WTC11 (cell line): Measurements from ENCODE around the gene CTCF. TPM values are rescaled to one million over a fixed set of nuclear protein-coding genes. Genes with fewer than 3 reads are reported as not detected.

Experiments used
- ATF1 ChIP-seq: sonication (generic); formaldehyde crosslinking; IDR thresholded peaks from 2 replicates; pipeline ENCODE4 v1.8.1; 2023; ENCODE audit warnings: mild to moderate bottlenecking, moderate library complexity, missing genetic modification reagents
- CBFB ChIP-seq: sonication (generic); formaldehyde crosslinking; IDR thresholded peaks from 2 replicates; pipeline ENCODE4 v1.8.1; 2022; ENCODE audit warnings: mild to moderate bottlenecking, low read depth, missing genetic modification reagents
- ESRRA ChIP-seq: sonication (generic); formaldehyde crosslinking; IDR thresholded peaks from 2 replicates; pipeline ENCODE4 v1.8.1; 2022; ENCODE audit warnings: mild to moderate bottlenecking, missing genetic modification reagents, borderline replicate concordance
- ETV6 ChIP-seq: sonication (generic); formaldehyde crosslinking; IDR thresholded peaks from 2 replicates; pipeline ENCODE4 v1.8.1; 2022; ENCODE audit warnings: mild to moderate bottlenecking, missing genetic modification reagents
- FOXJ3 ChIP-seq: sonication (generic); formaldehyde crosslinking; IDR thresholded peaks from 2 replicates; pipeline ENCODE4 v1.9.0; 2021; ENCODE audit warnings: missing genetic modification reagents, mild to moderate bottlenecking, borderline replicate concordance
- FOXP1 ChIP-seq: sonication (generic); formaldehyde crosslinking; IDR thresholded peaks from 2 replicates; pipeline ENCODE4 v1.8.0; 2022; ENCODE audit warnings: missing genetic modification reagents, mild to moderate bottlenecking, moderate library complexity, borderline replicate concordance
- JAZF1 ChIP-seq: fragments of 250-450 bp; sonication (Bioruptor Pico); IDR thresholded peaks from 2 replicates; pipeline ENCODE4 v1.9.0; 2021; ENCODE audit warnings: moderate library complexity, mild to moderate bottlenecking, inconsistent platforms
- JUN ChIP-seq: sonication (generic); formaldehyde crosslinking; IDR thresholded peaks from 2 replicates; pipeline ENCODE4 v1.8.0; 2023; ENCODE audit warnings: mild to moderate bottlenecking, missing genetic modification reagents
- NFATC4 ChIP-seq: fragments of 250-450 bp; sonication (Bioruptor Pico); IDR thresholded peaks from 2 replicates; pipeline ENCODE4 v1.9.0; 2021; ENCODE audit warnings: mild to moderate bottlenecking
- RORB ChIP-seq: fragments of 250-450 bp; sonication (Bioruptor Pico); IDR thresholded peaks from 2 replicates; pipeline ENCODE4 v1.9.0; 2021; ENCODE audit warnings: mild to moderate bottlenecking
- SOX15 ChIP-seq: fragments of 250-450 bp; sonication (Bioruptor Pico); IDR thresholded peaks from 2 replicates; pipeline ENCODE4 v1.9.0; 2021; ENCODE audit warnings: mild to moderate bottlenecking
- TCF7 ChIP-seq: sonication (generic); formaldehyde crosslinking; IDR thresholded peaks from 2 replicates; pipeline ENCODE4 v1.8.0; 2022; ENCODE audit warnings: mild to moderate bottlenecking, low read depth, missing genetic modification reagents, moderate library complexity
- TEAD1 ChIP-seq: sonication (generic); formaldehyde crosslinking; IDR thresholded peaks from 2 replicates; pipeline ENCODE4 v1.8.0; 2022; ENCODE audit warnings: mild to moderate bottlenecking, missing genetic modification reagents
- ZNF396 ChIP-seq: fragments of 250-450 bp; sonication (Bioruptor Pico); IDR thresholded peaks from 2 replicates; pipeline ENCODE4 v1.8.0; 2021; ENCODE audit warnings: mild to moderate bottlenecking, moderate library complexity, borderline replicate concordance
- ZNF671 ChIP-seq: fragments of 250-450 bp; sonication (Bioruptor Pico); IDR thresholded peaks from 2 replicates; pipeline ENCODE4 v1.8.0; 2021; ENCODE audit warnings: mild to moderate bottlenecking
- total RNA-seq: library from RNA; stranded (reverse); gene quantifications from 3 replicates; pipeline ENCODE4 v1.2.3, GENCODE V29; 2021
- TF ChIP-seq, protein P1 (sequence below): sonication (generic); formaldehyde crosslinking; IDR thresholded peaks from 2 replicates; pipeline ENCODE4 v1.8.1; 2022; ENCODE audit warnings: mild to moderate bottlenecking, missing genetic modification reagents, moderate library complexity, borderline replicate concordance
- TF ChIP-seq, protein P2 (sequence below): sonication (generic); formaldehyde crosslinking; IDR thresholded peaks from 2 replicates; pipeline ENCODE4 v1.8.1; 2023; ENCODE audit warnings: mild to moderate bottlenecking, missing genetic modification reagents, moderate library complexity
- TF ChIP-seq, protein P3 (sequence below): sonication (generic); formaldehyde crosslinking; IDR thresholded peaks from 2 replicates; pipeline ENCODE4 v1.8.1; 2023; ENCODE audit warnings: mild to moderate bottlenecking, missing genetic modification reagents, borderline replicate concordance
- TF ChIP-seq, protein P4 (sequence below): sonication (generic); formaldehyde crosslinking; IDR thresholded peaks from 2 replicates; pipeline ENCODE4 v1.8.1; 2023; ENCODE audit warnings: mild to moderate bottlenecking, missing genetic modification reagents, moderate library complexity
- TF ChIP-seq, protein P5 (sequence below): sonication (generic); formaldehyde crosslinking; IDR thresholded peaks from 2 replicates; pipeline ENCODE4 v1.8.1; 2022; ENCODE audit warnings: low read depth, missing genetic modification reagents, borderline replicate concordance
- TF ChIP-seq, protein P6 (sequence below): fragments of 250-450 bp; sonication (Bioruptor Pico); IDR thresholded peaks from 2 replicates; pipeline ENCODE4 v1.8.0; 2021; ENCODE audit warnings: mild to moderate bottlenecking
- TF ChIP-seq, protein P7 (sequence below): sonication (generic); formaldehyde crosslinking; IDR thresholded peaks from 2 replicates; pipeline ENCODE4 v1.8.0; 2022; ENCODE audit warnings: missing genetic modification reagents
- TF ChIP-seq, protein P8 (sequence below): fragments of 250-450 bp; sonication (Bioruptor Pico); IDR thresholded peaks from 2 replicates; pipeline ENCODE4 v1.9.0; 2021; ENCODE audit warnings: mild to moderate bottlenecking

CTCF gene
- total RNA-seq, 1 experiment from 2014 or later: 55.4 TPM

DNA sequence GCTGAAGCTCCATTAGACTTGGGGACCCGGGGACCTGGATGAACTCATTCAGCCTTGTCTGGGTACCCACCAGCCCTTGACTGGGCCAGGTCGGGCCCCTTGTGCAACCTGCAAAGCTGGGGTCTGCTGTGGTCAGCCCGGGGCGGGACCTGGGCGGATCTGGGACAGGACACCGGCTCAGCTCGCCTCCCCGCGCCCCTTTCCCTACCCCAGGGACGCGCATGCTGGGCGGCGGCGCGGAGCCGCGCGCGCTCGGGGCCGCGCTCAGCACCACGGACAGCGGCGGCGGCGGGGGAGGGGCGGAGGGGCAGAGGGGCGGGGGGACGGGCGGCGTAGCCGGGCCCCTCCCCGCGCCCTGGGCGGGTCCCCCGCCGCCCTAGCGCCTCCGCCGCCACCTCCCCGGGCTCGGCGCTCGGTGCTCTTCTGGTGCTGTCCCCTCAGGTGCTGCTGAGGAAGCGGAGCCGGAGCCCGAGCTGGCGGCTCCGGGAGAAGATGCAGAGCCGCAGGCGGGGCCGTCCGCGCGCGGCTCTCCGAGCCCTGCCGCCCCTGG, 90.3 kb downstream of the CTCF start (continued):
- no peak for TF ChIP-seq SOX15 (CRISPR knock-in tag)
- peak; percentile 80; the same call in 1 of the 2 replicates for TF ChIP-seq FOXP1 (CRISPR knock-in tag)
- 0 out of 2 replicates have a peak, but pooled peaks have one; percentile 22 for TF ChIP-seq CBFB (CRISPR knock-in tag)
- TF ChIP-seq, protein P1, sequence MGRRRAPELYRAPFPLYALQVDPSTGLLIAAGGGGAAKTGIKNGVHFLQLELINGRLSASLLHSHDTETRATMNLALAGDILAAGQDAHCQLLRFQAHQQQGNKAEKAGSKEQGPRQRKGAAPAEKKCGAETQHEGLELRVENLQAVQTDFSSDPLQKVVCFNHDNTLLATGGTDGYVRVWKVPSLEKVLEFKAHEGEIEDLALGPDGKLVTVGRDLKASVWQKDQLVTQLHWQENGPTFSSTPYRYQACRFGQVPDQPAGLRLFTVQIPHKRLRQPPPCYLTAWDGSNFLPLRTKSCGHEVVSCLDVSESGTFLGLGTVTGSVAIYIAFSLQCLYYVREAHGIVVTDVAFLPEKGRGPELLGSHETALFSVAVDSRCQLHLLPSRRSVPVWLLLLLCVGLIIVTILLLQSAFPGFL (CRISPR knock-in tag): no peak
- TF ChIP-seq, protein P2, sequence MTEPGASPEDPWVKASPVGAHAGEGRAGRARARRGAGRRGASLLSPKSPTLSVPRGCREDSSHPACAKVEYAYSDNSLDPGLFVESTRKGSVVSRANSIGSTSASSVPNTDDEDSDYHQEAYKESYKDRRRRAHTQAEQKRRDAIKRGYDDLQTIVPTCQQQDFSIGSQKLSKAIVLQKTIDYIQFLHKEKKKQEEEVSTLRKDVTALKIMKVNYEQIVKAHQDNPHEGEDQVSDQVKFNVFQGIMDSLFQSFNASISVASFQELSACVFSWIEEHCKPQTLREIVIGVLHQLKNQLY (CRISPR knock-in tag): no peak
- TF ChIP-seq FOXJ3 (CRISPR knock-in tag): no peak
- TF ChIP-seq JAZF1 (CRISPR knock-in tag): no peak
- TF ChIP-seq ETV6: no peak
- no peak for TF ChIP-seq ZNF671 (CRISPR knock-in tag)
- TF ChIP-seq NFATC4 (CRISPR knock-in tag): no peak
- TF ChIP-seq, protein P3, sequence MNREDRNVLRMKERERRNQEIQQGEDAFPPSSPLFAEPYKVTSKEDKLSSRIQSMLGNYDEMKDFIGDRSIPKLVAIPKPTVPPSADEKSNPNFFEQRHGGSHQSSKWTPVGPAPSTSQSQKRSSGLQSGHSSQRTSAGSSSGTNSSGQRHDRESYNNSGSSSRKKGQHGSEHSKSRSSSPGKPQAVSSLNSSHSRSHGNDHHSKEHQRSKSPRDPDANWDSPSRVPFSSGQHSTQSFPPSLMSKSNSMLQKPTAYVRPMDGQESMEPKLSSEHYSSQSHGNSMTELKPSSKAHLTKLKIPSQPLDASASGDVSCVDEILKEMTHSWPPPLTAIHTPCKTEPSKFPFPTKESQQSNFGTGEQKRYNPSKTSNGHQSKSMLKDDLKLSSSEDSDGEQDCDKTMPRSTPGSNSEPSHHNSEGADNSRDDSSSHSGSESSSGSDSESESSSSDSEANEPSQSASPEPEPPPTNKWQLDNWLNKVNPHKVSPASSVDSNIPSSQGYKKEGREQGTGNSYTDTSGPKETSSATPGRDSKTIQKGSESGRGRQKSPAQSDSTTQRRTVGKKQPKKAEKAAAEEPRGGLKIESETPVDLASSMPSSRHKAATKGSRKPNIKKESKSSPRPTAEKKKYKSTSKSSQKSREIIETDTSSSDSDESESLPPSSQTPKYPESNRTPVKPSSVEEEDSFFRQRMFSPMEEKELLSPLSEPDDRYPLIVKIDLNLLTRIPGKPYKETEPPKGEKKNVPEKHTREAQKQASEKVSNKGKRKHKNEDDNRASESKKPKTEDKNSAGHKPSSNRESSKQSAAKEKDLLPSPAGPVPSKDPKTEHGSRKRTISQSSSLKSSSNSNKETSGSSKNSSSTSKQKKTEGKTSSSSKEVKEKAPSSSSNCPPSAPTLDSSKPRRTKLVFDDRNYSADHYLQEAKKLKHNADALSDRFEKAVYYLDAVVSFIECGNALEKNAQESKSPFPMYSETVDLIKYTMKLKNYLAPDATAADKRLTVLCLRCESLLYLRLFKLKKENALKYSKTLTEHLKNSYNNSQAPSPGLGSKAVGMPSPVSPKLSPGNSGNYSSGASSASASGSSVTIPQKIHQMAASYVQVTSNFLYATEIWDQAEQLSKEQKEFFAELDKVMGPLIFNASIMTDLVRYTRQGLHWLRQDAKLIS (CRISPR knock-in tag): no peak
- TF ChIP-seq, protein P4, sequence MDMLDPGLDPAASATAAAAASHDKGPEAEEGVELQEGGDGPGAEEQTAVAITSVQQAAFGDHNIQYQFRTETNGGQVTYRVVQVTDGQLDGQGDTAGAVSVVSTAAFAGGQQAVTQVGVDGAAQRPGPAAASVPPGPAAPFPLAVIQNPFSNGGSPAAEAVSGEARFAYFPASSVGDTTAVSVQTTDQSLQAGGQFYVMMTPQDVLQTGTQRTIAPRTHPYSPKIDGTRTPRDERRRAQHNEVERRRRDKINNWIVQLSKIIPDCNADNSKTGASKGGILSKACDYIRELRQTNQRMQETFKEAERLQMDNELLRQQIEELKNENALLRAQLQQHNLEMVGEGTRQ (CRISPR knock-in tag): no peak
- peak; percentile 82; the same call in 1 of the 2 replicates for TF ChIP-seq ESRRA
- TF ChIP-seq, protein P5, sequence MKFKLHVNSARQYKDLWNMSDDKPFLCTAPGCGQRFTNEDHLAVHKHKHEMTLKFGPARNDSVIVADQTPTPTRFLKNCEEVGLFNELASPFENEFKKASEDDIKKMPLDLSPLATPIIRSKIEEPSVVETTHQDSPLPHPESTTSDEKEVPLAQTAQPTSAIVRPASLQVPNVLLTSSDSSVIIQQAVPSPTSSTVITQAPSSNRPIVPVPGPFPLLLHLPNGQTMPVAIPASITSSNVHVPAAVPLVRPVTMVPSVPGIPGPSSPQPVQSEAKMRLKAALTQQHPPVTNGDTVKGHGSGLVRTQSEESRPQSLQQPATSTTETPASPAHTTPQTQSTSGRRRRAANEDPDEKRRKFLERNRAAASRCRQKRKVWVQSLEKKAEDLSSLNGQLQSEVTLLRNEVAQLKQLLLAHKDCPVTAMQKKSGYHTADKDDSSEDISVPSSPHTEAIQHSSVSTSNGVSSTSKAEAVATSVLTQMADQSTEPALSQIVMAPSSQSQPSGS: no peak
- TF ChIP-seq ATF1 (CRISPR knock-in tag): no peak
- no peak for TF ChIP-seq ZNF396
- TF ChIP-seq, protein P6, sequence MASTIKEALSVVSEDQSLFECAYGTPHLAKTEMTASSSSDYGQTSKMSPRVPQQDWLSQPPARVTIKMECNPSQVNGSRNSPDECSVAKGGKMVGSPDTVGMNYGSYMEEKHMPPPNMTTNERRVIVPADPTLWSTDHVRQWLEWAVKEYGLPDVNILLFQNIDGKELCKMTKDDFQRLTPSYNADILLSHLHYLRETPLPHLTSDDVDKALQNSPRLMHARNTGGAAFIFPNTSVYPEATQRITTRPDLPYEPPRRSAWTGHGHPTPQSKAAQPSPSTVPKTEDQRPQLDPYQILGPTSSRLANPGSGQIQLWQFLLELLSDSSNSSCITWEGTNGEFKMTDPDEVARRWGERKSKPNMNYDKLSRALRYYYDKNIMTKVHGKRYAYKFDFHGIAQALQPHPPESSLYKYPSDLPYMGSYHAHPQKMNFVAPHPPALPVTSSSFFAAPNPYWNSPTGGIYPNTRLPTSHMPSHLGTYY: no peak
- TF ChIP-seq, protein P7, sequence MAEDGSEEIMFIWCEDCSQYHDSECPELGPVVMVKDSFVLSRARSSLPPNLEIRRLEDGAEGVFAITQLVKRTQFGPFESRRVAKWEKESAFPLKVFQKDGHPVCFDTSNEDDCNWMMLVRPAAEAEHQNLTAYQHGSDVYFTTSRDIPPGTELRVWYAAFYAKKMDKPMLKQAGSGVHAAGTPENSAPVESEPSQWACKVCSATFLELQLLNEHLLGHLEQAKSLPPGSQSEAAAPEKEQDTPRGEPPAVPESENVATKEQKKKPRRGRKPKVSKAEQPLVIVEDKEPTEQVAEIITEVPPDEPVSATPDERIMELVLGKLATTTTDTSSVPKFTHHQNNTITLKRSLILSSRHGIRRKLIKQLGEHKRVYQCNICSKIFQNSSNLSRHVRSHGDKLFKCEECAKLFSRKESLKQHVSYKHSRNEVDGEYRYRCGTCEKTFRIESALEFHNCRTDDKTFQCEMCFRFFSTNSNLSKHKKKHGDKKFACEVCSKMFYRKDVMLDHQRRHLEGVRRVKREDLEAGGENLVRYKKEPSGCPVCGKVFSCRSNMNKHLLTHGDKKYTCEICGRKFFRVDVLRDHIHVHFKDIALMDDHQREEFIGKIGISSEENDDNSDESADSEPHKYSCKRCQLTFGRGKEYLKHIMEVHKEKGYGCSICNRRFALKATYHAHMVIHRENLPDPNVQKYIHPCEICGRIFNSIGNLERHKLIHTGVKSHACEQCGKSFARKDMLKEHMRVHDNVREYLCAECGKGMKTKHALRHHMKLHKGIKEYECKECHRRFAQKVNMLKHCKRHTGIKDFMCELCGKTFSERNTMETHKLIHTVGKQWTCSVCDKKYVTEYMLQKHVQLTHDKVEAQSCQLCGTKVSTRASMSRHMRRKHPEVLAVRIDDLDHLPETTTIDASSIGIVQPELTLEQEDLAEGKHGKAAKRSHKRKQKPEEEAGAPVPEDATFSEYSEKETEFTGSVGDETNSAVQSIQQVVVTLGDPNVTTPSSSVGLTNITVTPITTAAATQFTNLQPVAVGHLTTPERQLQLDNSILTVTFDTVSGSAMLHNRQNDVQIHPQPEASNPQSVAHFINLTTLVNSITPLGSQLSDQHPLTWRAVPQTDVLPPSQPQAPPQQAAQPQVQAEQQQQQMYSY: 0 out of 2 replicates have a peak, but pooled peaks have one; percentile 5
- TF ChIP-seq, protein P8, sequence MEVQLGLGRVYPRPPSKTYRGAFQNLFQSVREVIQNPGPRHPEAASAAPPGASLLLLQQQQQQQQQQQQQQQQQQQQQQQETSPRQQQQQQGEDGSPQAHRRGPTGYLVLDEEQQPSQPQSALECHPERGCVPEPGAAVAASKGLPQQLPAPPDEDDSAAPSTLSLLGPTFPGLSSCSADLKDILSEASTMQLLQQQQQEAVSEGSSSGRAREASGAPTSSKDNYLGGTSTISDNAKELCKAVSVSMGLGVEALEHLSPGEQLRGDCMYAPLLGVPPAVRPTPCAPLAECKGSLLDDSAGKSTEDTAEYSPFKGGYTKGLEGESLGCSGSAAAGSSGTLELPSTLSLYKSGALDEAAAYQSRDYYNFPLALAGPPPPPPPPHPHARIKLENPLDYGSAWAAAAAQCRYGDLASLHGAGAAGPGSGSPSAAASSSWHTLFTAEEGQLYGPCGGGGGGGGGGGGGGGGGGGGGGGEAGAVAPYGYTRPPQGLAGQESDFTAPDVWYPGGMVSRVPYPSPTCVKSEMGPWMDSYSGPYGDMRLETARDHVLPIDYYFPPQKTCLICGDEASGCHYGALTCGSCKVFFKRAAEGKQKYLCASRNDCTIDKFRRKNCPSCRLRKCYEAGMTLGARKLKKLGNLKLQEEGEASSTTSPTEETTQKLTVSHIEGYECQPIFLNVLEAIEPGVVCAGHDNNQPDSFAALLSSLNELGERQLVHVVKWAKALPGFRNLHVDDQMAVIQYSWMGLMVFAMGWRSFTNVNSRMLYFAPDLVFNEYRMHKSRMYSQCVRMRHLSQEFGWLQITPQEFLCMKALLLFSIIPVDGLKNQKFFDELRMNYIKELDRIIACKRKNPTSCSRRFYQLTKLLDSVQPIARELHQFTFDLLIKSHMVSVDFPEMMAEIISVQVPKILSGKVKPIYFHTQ: no peak
- peak; percentile 80; the same call in 1 of the 2 replicates for TF ChIP-seq TEAD1 (CRISPR knock-in tag)
- TF ChIP-seq JUN (CRISPR knock-in tag): no peak
- no peak for TF ChIP-seq RORB
- TF ChIP-seq TCF7: no peak
